ENCODE data around the gene VSIR. TPM values are rescaled to one million over a fixed set of nuclear protein-coding genes. Genes with fewer than 3 reads are reported as not detected.

Gene VSIR
- total RNA-seq, 1 experiment from 2014 or later, result 3.6 TPM

GRCh38 chr10:71763352-71764127 lies 9.8 kb downstream of the VSIR start:
- BruUV-seq (replicated peaks), result no TSS peak
- no peak for DNase-seq (ENCODE audit: unreplicated experiment)
- H3K36me3 Mint-ChIP-seq (ENCODE audit: insufficient read depth, unreplicated experiment), result no peaks in the 10 kb centered on the region
- ChIA-PET POLR2A (interaction anchor here (0.5 to 0.6 kb wide), 3 partner anchors 10 to 87 kb away, joined by 3 read pairs; no protein-coding TSS in a partner anchor), CTCF (interaction anchor here (0.7 to 1.1 kb wide), 4 partner anchors 10 to 67 kb away, joined by 3 read pairs; no protein-coding TSS in a partner anchor)
- H3K4me1 Mint-ChIP-seq (ENCODE audit: insufficient read depth, unreplicated experiment), result peaks cover 47% of the 10 kb centered on the region
- no peak for TF ChIP-seq CTCF (IDR thresholded peaks at IDR 0.05; ENCODE audit: unreplicated experiment)
- no peaks in the 10 kb centered on the region for H3K9me3 Mint-ChIP-seq (ENCODE audit: unreplicated experiment)
- no peak overlapping the region for H3K27ac Mint-ChIP-seq (ENCODE audit: low read depth, unreplicated experiment)
- H3K4me3 Mint-ChIP-seq (ENCODE audit: unreplicated experiment), result no peak overlapping the region
- H3K27me3 Mint-ChIP-seq (ENCODE audit: insufficient read depth, unreplicated experiment), result no peaks in the 10 kb centered on the region
- intact Hi-C loops (cut with micrococcal nuclease), result no loop called here

- BruUV-seq (replicated peaks), result no TSS peak
- Mint-ChIP-seq H3K27ac (ENCODE audit: low read depth, unreplicated experiment) (no peak overlapping the region), H3K9me3 (ENCODE audit: unreplicated experiment) (no peaks in the 10 kb centered on the region), H3K4me1 (ENCODE audit: insufficient read depth, unreplicated experiment) (peaks cover 43% of the 10 kb centered on the region), H3K36me3 (ENCODE audit: insufficient read depth, unreplicated experiment) (no peaks in the 10 kb centered on the region), H3K4me3 (ENCODE audit: unreplicated experiment) (no peak overlapping the region), H3K27me3 (ENCODE audit: insufficient read depth, unreplicated experiment) (no peaks in the 10 kb centered on the region)
- CTCF ChIA-PET, result interaction anchor here (0.6 to 0.8 kb wide), 2 partner anchors 30 to 49 kb away, joined by 3 to 5 read pairs; no protein-coding TSS in a partner anchor
- no peak for DNase-seq (ENCODE audit: unreplicated experiment)
- POLR2A ChIA-PET, result no interaction called here
- TF ChIP-seq CTCF (IDR thresholded peaks at IDR 0.05; ENCODE audit: unreplicated experiment), result no peak
- intact Hi-C loops (cut with micrococcal nuclease), result no loop called here
These were observed 11.0 kb downstream of the VSIR start for GRCh38 chr10:71762324-71762723.

GRCh38 chr10:71761541-71762113 lies 11.7 kb downstream of the VSIR start:
- BruUV-seq (replicated peaks), result no TSS peak
- POLR2A ChIA-PET, result no interaction called here
- Mint-ChIP-seq H3K27ac (ENCODE audit: low read depth, unreplicated experiment) (no peak overlapping the region), H3K27me3 (ENCODE audit: insufficient read depth, unreplicated experiment) (no peaks in the 10 kb centered on the region), H3K4me3 (ENCODE audit: unreplicated experiment) (no peak overlapping the region), H3K4me1 (ENCODE audit: insufficient read depth, unreplicated experiment) (peaks cover 36% of the 10 kb centered on the region), H3K9me3 (ENCODE audit: unreplicated experiment) (no peaks in the 10 kb centered on the region), H3K36me3 (ENCODE audit: insufficient read depth, unreplicated experiment) (no peaks in the 10 kb centered on the region)
- no peak for TF ChIP-seq CTCF (IDR thresholded peaks at IDR 0.05; ENCODE audit: unreplicated experiment)
- intact Hi-C loops (cut with micrococcal nuclease), result no loop called here
- DNase-seq (ENCODE audit: unreplicated experiment), result no peak
- CTCF ChIA-PET, result interaction anchor here (0.8 kb wide), 1 partner anchor 30 kb away, joined by 3 read pairs; no protein-coding TSS in a partner anchor

GRCh38 chr10:71761105-71761511 lies 12.2 kb downstream of the VSIR start:
- Mint-ChIP-seq H3K27ac (ENCODE audit: low read depth, unreplicated experiment) (peak overlapping the region; percentile 73), H3K27me3 (ENCODE audit: insufficient read depth, unreplicated experiment) (no peaks in the 10 kb centered on the region), H3K36me3 (ENCODE audit: insufficient read depth, unreplicated experiment) (no peaks in the 10 kb centered on the region), H3K4me1 (ENCODE audit: insufficient read depth, unreplicated experiment) (peaks cover 31% of the 10 kb centered on the region), H3K4me3 (ENCODE audit: unreplicated experiment) (no peak overlapping the region), H3K9me3 (ENCODE audit: unreplicated experiment) (no peaks in the 10 kb centered on the region)
- BruUV-seq (replicated peaks), result no TSS peak
- CTCF ChIA-PET, result no interaction called here
- intact Hi-C loops (cut with micrococcal nuclease), result no loop called here
- no peak for DNase-seq (ENCODE audit: unreplicated experiment)
- no peak for TF ChIP-seq CTCF (IDR thresholded peaks at IDR 0.05; ENCODE audit: unreplicated experiment)
- POLR2A ChIA-PET, result no interaction called here

Data from MCF 10A (cell line).